MCF 10A (cell line): ENCODE results near the gene SNX12. TPM values are rescaled to one million over a fixed set of nuclear protein-coding genes. Genes with fewer than 3 reads are reported as not detected.

Experiments
- BruUV-seq: library from RNA; stranded (reverse); fragments of 400-500 nt; replicated peaks from 2 replicates; lab custom pipeline; 2021; lab: Mats Ljungman, UMichigan
- CTCF ChIA-PET: fragments of 300-600 bp; sonication (Branson Sonifier 250); formaldehyde crosslinking; extraction: SDS; loops from one replicate; lab custom pipeline; 2021; ENCODE audit warnings: antibody characterized with exemption, inconsistent platforms; lab: Yijun Ruan, JAX
- POLR2A ChIA-PET: fragments of 300-600, 350-650 bp; sonication (Branson Sonifier 250); formaldehyde crosslinking; extraction: SDS; loops from one replicate; lab custom pipeline; 2020; ENCODE audit warnings: antibody characterized with exemption, inconsistent platforms; lab: Yijun Ruan, JAX
- DNase-seq: peaks from one replicate; pipeline ENCODE4 v3.0.0-alpha.2; 2018; ENCODE audit not compliant: unreplicated experiment
- H3K27ac Mint-ChIP-seq: one replicate; pipeline ENCODE4 v1.8.0; 2022; ENCODE audit warnings: mild to moderate bottlenecking, low read depth, mixed read lengths; ENCODE audit not compliant: unreplicated experiment
- H3K27me3 Mint-ChIP-seq: one replicate; pipeline ENCODE4 v1.8.0; 2022; ENCODE audit warnings: mixed read lengths; ENCODE audit not compliant: insufficient read depth, unreplicated experiment
- H3K36me3 Mint-ChIP-seq: one replicate; pipeline ENCODE4 v1.8.0; 2022; ENCODE audit warnings: mild to moderate bottlenecking, moderate library complexity, mixed read lengths; ENCODE audit not compliant: insufficient read depth, unreplicated experiment
- H3K4me1 Mint-ChIP-seq: one replicate; pipeline ENCODE4 v1.8.0; 2022; ENCODE audit warnings: mixed read lengths; ENCODE audit not compliant: insufficient read depth, unreplicated experiment
- H3K4me3 Mint-ChIP-seq: one replicate; pipeline ENCODE4 v1.8.0; 2022; ENCODE audit warnings: mild to moderate bottlenecking, moderate library complexity, mixed read lengths; ENCODE audit not compliant: unreplicated experiment
- H3K9me3 Mint-ChIP-seq: one replicate; pipeline ENCODE4 v1.8.0; 2022; ENCODE audit warnings: mixed read lengths; ENCODE audit not compliant: unreplicated experiment
- CTCF ChIP-seq: fragments of 200-600 bp; IDR thresholded peaks from one replicate; pipeline ENCODE4 v1.8.0; 2022; ENCODE audit warnings: antibody characterized with exemption, mild to moderate bottlenecking; ENCODE audit not compliant: unreplicated experiment
- intact Hi-C: fragments of 100-400 bp; cut with micrococcal nuclease; formaldehyde crosslinking; loops from 2 replicates; pipeline ENCODE4 v1.14.1; 2022
- total RNA-seq: library from RNA; stranded (reverse); gene quantifications from 2 replicates; pipeline ENCODE4 v1.2.3, GENCODE V29; 2022

The SNX12 gene
- total RNA-seq, 1 experiment from 2014 or later, result 67.0 TPM

GRCh38 chrX:71111141-71111843 is 43.2 kb upstream of the SNX12 start, which contains the start of gene IL2RG:
IL2RG (minus strand) TSS chrX:71111577; CDS start chrX:71111539, 38 bp downstream.
- no TSS peak for BruUV-seq
- Mint-ChIP-seq H3K9me3 (no peaks in the 10 kb centered on the region), H3K36me3 (peaks cover 6% of the 10 kb centered on the region), H3K27me3 (peaks cover 61% of the 10 kb centered on the region), H3K27ac (no peak within 1 kb of the TSS), H3K4me3 (no peak within 1 kb of the TSS), H3K4me1 (no peaks in the 10 kb centered on the region)
- no peak for DNase-seq
- ChIA-PET POLR2A (no interaction called here), CTCF (interaction anchor here (0.6 to 1.1 kb wide), 3 partner anchors 17 to 978 kb away, joined by 3 read pairs; no protein-coding TSS in a partner anchor)
- no peak for TF ChIP-seq CTCF
- intact Hi-C loops, result no loop called here

GRCh38 chrX:71109051-71109450 is 40.9 kb upstream of the SNX12 start:
- Mint-ChIP-seq H3K27me3 (peaks cover 61% of the 10 kb centered on the region), H3K9me3 (no peaks in the 10 kb centered on the region), H3K4me3 (no peak overlapping the region), H3K36me3 (no peaks in the 10 kb centered on the region), H3K4me1 (no peaks in the 10 kb centered on the region), H3K27ac (no peak overlapping the region)
- intact Hi-C loops, result no loop called here
- TF ChIP-seq CTCF, result no peak
- ChIA-PET CTCF (no interaction called here), POLR2A (no interaction called here)
- no TSS peak for BruUV-seq
- DNase-seq, result no peak

GRCh38 chrX:71107762-71108360 is 39.7 kb upstream of the SNX12 start:
- ChIA-PET CTCF (interaction anchor here (0.7 kb wide), 1 partner anchor 153 kb away, joined by 4 read pairs; no protein-coding TSS in a partner anchor), POLR2A (interaction anchor here (0.5 kb wide), 1 partner anchor 225 kb away, joined by 3 read pairs; no protein-coding TSS in a partner anchor)
- Mint-ChIP-seq H3K27ac (no peak overlapping the region), H3K36me3 (no peaks in the 10 kb centered on the region), H3K4me3 (no peak overlapping the region), H3K27me3 (peaks cover 50% of the 10 kb centered on the region), H3K4me1 (no peaks in the 10 kb centered on the region), H3K9me3 (no peaks in the 10 kb centered on the region)
- BruUV-seq, result no TSS peak
- TF ChIP-seq CTCF, result no peak
- no peak for DNase-seq
- intact Hi-C loops, result no loop called here

GRCh38 chrX:71107245-71107644 is 39.1 kb upstream of the SNX12 start:
- no peaks in the 10 kb centered on the region for H3K9me3 Mint-ChIP-seq
- no peak overlapping the region for H3K4me3 Mint-ChIP-seq
- H3K4me1 Mint-ChIP-seq, result no peaks in the 10 kb centered on the region
- TF ChIP-seq CTCF, result no peak
- DNase-seq, result no peak
- CTCF ChIA-PET, result no interaction called here
- no TSS peak for BruUV-seq
- H3K36me3 Mint-ChIP-seq, result no peaks in the 10 kb centered on the region
- intact Hi-C loops, result no loop called here
- POLR2A ChIA-PET, result no interaction called here
- H3K27ac Mint-ChIP-seq, result no peak overlapping the region
- H3K27me3 Mint-ChIP-seq, result peaks cover 44% of the 10 kb centered on the region
